NCI-H2171 treated with DMSO at 0.1 percent for 48 hours (cell line): ENCODE results near the gene BTBD19.
"Not testable (repeated sequence)": the region's sequence is repeated elsewhere in the genome, so short reads cannot be mapped to it uniquely, and the experiment has no call there.

Experiments
- DNase-seq: peaks from one replicate; lab custom pipeline; 2025; lab: John Stamatoyannopoulos, UW

Gene BTBD19

GRCh38 chr1:44808063-44808937 is at the start of gene BTBD19:
BTBD19 (plus strand) TSS chr1:44808523; CDS start chr1:44808821, 298 bp downstream.
- DNase-seq = no peak

- no peak for DNase-seq
Observed at GRCh38 chr1:44759077-44759476, 49.2 kb upstream of the BTBD19 start.

GRCh38 chr1:44760876-44761275 is 47.4 kb upstream of the BTBD19 start:
- DNase-seq = no peak

- not testable (repeated sequence) for DNase-seq
Observed at GRCh38 chr1:44766421-44766820, 41.9 kb upstream of the BTBD19 start.

- peak; percentile 94 for DNase-seq
Observed at GRCh38 chr1:44775078-44775929, 33.0 kb upstream of the BTBD19 start, which contains the start of gene RPS8. RPS8 (plus strand) TSS chr1:44775540; CDS start chr1:44775597, 57 bp downstream.

GRCh38 chr1:44775930-44776729 is 32.2 kb upstream of the BTBD19 start:
- DNase-seq = no peak

GRCh38 chr1:44776730-44777068 is 31.6 kb upstream of the BTBD19 start:
- no peak for DNase-seq

GRCh38 chr1:44777547-44777946 is 30.8 kb upstream of the BTBD19 start:
- DNase-seq = no peak

- no peak for DNase-seq
Observed at GRCh38 chr1:44777969-44778635, 30.2 kb upstream of the BTBD19 start.

- DNase-seq = no peak
Observed at GRCh38 chr1:44778705-44779576, 29.4 kb upstream of the BTBD19 start.

- no peak for DNase-seq
Observed at GRCh38 chr1:44780583-44781121, 27.7 kb upstream of the BTBD19 start.

GRCh38 chr1:44783697-44784093 is 24.6 kb upstream of the BTBD19 start:
- DNase-seq = no peak

- DNase-seq = no peak
Observed at GRCh38 chr1:44784094-44785028, 24.0 kb upstream of the BTBD19 start.

- DNase-seq = no peak
Observed at GRCh38 chr1:44785029-44785380, 23.3 kb upstream of the BTBD19 start.

GRCh38 chr1:44785501-44786137 is 22.7 kb upstream of the BTBD19 start:
- no peak for DNase-seq

GRCh38 chr1:44786138-44786840 is 22.0 kb upstream of the BTBD19 start:
- no peak for DNase-seq

GRCh38 chr1:44786841-44787426 is 21.4 kb upstream of the BTBD19 start:
- no peak for DNase-seq

GRCh38 chr1:44787506-44787905 is 20.8 kb upstream of the BTBD19 start:
- no peak for DNase-seq
